HepG2 (cell line): ENCODE data around the gene HLA-DOA. TPM values are rescaled to one million over a fixed set of nuclear protein-coding genes. Genes with fewer than 3 reads are reported as not detected.
A peak's percentile ranks its signal among the peaks of the same experiment; 100 is the strongest.

ENCODE experiments used
- ATAC-seq: fragments of 200-7000 bp; cut with Tn5 transposase; 3 replicates; pipeline ENCODE4 v1.9.1; 2020; ENCODE audit warnings: mild to moderate bottlenecking, moderate library complexity
- BruUV-seq: library from RNA; stranded (reverse); fragments of 400-500 nt; replicated peaks from 2 replicates; lab custom pipeline; 2021; lab: Mats Ljungman, UMichigan
- CTCF ChIA-PET: fragments of 300-600 bp; formaldehyde crosslinking; extraction: SDS; loops from one replicate; lab custom pipeline; 2021; ENCODE audit warnings: low total read pairs, inconsistent platforms, low intra/inter-chr PET ratio; lab: Yijun Ruan, JAX
- POLR2A ChIA-PET: fragments of 350-600 bp; sonication (Branson Sonifier 250); formaldehyde crosslinking; loops from one replicate; lab custom pipeline; 2020; ENCODE audit warnings: antibody characterized with exemption, inconsistent platforms; lab: Yijun Ruan, JAX
- DNase-seq: peaks from one replicate; pipeline ENCODE4 v3.0.0-alpha.2; 2015; ENCODE audit warnings: low spot score
- FAIRE-seq: peaks from 3 replicates; lab custom pipeline; 2011; peaks lifted over from hg19 to GRCh38; lab: Jason Lieb, UNC
- H2AFZ ChIP-seq: one replicate; pipeline ENCODE4 v1.6.1; 2011; ENCODE audit warnings: low read length, inconsistent platforms
- H3K27ac ChIP-seq: fragments of 300-600 bp; 3 replicates; pipeline ENCODE4 v1.8.0; 2011; ENCODE audit warnings: mixed run types, mild to moderate bottlenecking, mixed read lengths, low read length, inconsistent platforms; ENCODE audit not compliant: insufficient read depth; ENCODE audit errors: extremely low read length
- H3K27me3 ChIP-seq, 2 experiments: fragments of 200-600 bp in 1 of 2; 2 replicates in 1 of 2; 3 replicates in 1 of 2; pipeline versions ENCODE4 v1.6.0 to v1.8.0; 2011; ENCODE audit warnings: low read length in 2 of 2, mild to moderate bottlenecking in 2 of 2, moderate library complexity in 2 of 2, inconsistent platforms in 1 of 2; ENCODE audit not compliant: insufficient read depth in 2 of 2, control insufficient read depth in 1 of 2
- H3K36me3 ChIP-seq, 2 experiments: fragments of 200-600 bp in 1 of 2; replicated peaks in 1 of 2; 2 replicates in 1 of 2; 3 replicates in 1 of 2; pipeline versions ENCODE4 v1.5.1 to v1.8.0; 2011; ENCODE audit warnings: low read length in 2 of 2, inconsistent platforms in 1 of 2; ENCODE audit not compliant: insufficient read depth in 2 of 2, control insufficient read depth in 1 of 2
- H3K4me1 ChIP-seq: 2 replicates; pipeline ENCODE4 v1.5.1; 2012; ENCODE audit warnings: low read length, inconsistent platforms; ENCODE audit not compliant: insufficient read depth
- H3K4me2 ChIP-seq: 2 replicates; pipeline ENCODE4 v1.6.0; 2011; ENCODE audit warnings: low read depth, low read length, inconsistent platforms
- H3K4me3 ChIP-seq, 3 experiments: fragments of 200-600 bp in 1 of 3; sonication (generic), shearing (Covaris generic) in 1 of 3; replicated peaks in 1 of 3; 2 replicates each; pipeline ENCODE4 v1.5.1; 2011 to 2016; ENCODE audit warnings: low read length in 3 of 3, inconsistent platforms in 2 of 3, low read depth in 2 of 3, mild to moderate bottlenecking in 2 of 3, control low read depth in 1 of 3, mixed read lengths in 1 of 3; ENCODE audit not compliant: insufficient read depth in 1 of 3
- H3K79me2 ChIP-seq: one replicate; pipeline ENCODE4 v1.6.1; 2011; ENCODE audit warnings: low read length, inconsistent platforms; ENCODE audit not compliant: insufficient read depth
- H3K9ac ChIP-seq: 2 replicates; pipeline ENCODE4 v1.6.0; 2011; ENCODE audit warnings: mild to moderate bottlenecking, low read depth, low read length, inconsistent platforms; ENCODE audit not compliant: insufficient read depth
- H3K9me3 ChIP-seq: 2 replicates; pipeline ENCODE4 v1.5.1; 2012; ENCODE audit warnings: mild to moderate bottlenecking, low read length
- H4K20me1 ChIP-seq: 2 replicates; pipeline ENCODE4 v1.6.0; 2011; ENCODE audit warnings: inconsistent platforms, mild to moderate bottlenecking, low read length, moderate library complexity; ENCODE audit not compliant: insufficient read depth
- RORA ChIP-seq: sonication (generic); formaldehyde crosslinking; IDR thresholded peaks from 2 replicates; pipeline ENCODE4 v1.5.0; 2020; ENCODE audit warnings: mild to moderate bottlenecking, missing genetic modification reagents, moderate library complexity
- SIX1 ChIP-seq: sonication (generic); formaldehyde crosslinking; IDR thresholded peaks from 2 replicates; pipeline ENCODE4 v1.4.0; 2020; ENCODE audit warnings: missing genetic modification reagents, borderline replicate concordance
- ZNF614 ChIP-seq: IDR thresholded peaks from 2 replicates; pipeline ENCODE4 v1.6.1; 2018; ENCODE audit warnings: missing biosample characterization, missing genetic modification reagents, inconsistent platforms, borderline replicate concordance
- WGBS: methylation state at CpG from one replicate; pipeline ENCODE4 v1.1.6; 2017; ENCODE audit warnings: low lambda C conversion rate; 5-methylcytosine and 5-hydroxymethylcytosine counted together
- in situ Hi-C: cut with HindIII; loops from 2 replicates; pipeline ENCODE4 v1.10.0; 2017; ENCODE audit warnings: low pct_unique_long_range_greater_than_20kb; ENCODE audit not compliant: extremely low pct_ligation_motif_present
- intact Hi-C: fragments of 100-400 bp; cut with micrococcal nuclease; formaldehyde crosslinking; loops from one replicate; pipeline ENCODE4 v1.10.0; 2022; ENCODE audit not compliant: unreplicated experiment
- polyA plus RNA-seq, 8 experiments: library from polyadenylated mRNA; depleted of rRNA in 3 of 8; stranded (reverse) in 7 of 8; unstranded in 1 of 8; fragments of >200 nt; fragmentation: Illumina TruSeq in 4 of 8; extraction: Trizol in 4 of 8; gene quantifications; 2 replicates each; pipeline versions ENCODE4 v1.2.1 to v1.2.3, GENCODE V29; 2011 to 2016; ENCODE audit warnings: low read depth in 4 of 8, missing spikeins in 1 of 8, mixed read lengths in 1 of 8; ENCODE audit not compliant: insufficient read depth in 1 of 8
- total RNA-seq, 5 experiments: library from RNA; depleted of rRNA; stranded (reverse); fragments of >200 nt; fragmentation: Illumina TruSeq; extraction: Trizol; gene quantifications; 2 replicates each; pipeline ENCODE4 v1.2.3, GENCODE V29; 2016; ENCODE audit warnings: low read depth in 1 of 5

Gene HLA-DOA
- total and polyA plus RNA-seq, 2 of the 13 experiments (the other 11 are each of a cell fraction or from before 2014, with no cell fraction given), result 0.03 to 0.09 TPM

DNA sequence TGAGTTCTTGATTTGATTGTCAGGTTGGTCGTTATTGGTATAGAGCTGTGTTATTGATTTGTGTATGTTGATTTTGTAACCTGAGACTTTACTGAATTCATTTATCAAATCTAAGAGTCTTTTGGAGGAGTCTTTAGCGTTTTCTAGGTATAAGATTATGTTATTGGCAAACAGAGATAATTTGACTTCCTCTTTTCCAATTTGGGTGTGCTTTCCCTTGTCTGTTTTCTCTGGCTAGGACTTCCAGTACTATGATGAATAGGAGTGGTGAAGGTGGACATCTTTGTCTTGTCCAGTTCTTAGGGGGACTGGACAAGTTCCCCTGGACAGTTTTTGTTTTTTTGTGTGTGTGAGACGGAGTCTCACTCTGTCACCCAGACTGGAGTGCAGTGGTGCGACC, 17.4 kb downstream of the HLA-DOA start:
- POLR2A ChIA-PET, result no interaction called here
- Histone ChIP-seq H2AFZ (no peak overlapping the region), H3K4me2 (no peak overlapping the region), H3K79me2 (no peaks in the 10 kb centered on the region), H3K36me3 (no peaks in the 10 kb centered on the region), H3K9me3 (no peaks in the 10 kb centered on the region), H3K4me3 (no peak overlapping the region), H3K4me1 (no peaks in the 10 kb centered on the region), H3K27me3 (peaks cover 0 to 6% of the 10 kb centered on the region in 2 experiments; a peak in 1 of 5 replicates), H3K9ac (no peak overlapping the region), H4K20me1 (no peaks in the 10 kb centered on the region), H3K27ac (no peak overlapping the region)
- no TSS peak for BruUV-seq
- no peak for ATAC-seq
- WGBS, result 0% methylated on average over 4 of the region's 4 CpGs
- intact Hi-C loops (no loop called here), in situ Hi-C loops (no loop called here)
- CTCF ChIA-PET, result no interaction called here
- no peak for FAIRE-seq
- DNase-seq, result no peak
- no peak for TF ChIP-seq RORA (CRISPR knock-in tag)
- 0 out of 2 replicates have a peak, but pooled peaks have one; percentile 15 for TF ChIP-seq SIX1 (CRISPR knock-in tag)

DNA sequence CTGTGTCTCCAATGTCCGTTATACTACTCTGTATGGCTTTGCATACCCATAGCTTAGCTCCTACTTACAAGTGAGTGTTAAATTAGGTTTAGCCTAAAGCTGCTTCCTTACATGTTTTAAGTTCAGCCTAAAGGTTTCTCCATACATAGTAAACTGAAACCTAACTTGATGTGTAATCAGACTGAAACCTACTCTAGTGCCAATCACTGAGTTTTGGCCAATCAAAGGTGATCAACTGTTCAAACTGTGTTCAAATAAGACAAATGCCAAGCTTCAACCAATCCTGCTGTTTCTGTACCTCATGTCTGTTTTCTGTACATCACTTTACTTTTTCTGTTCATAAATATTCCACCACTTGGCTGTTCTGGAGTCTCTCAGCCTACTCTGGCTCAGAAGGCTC, 20.0 kb downstream of the HLA-DOA start:
- 9% methylated on average over 1 of the region's 1 CpG for WGBS

More for the DNA sequence above, 20.0 kb downstream of the HLA-DOA start:
- ATAC-seq, result no peak
- FAIRE-seq, result peak; percentile 54
- intact Hi-C loops (no loop called here), in situ Hi-C loops (no loop called here)
- Histone ChIP-seq H3K4me3 (no peak overlapping the region), H3K79me2 (no peaks in the 10 kb centered on the region), H3K4me2 (no peak overlapping the region), H3K9ac (no peak overlapping the region), H3K4me1 (no peaks in the 10 kb centered on the region), H3K27ac (no peak overlapping the region), H2AFZ (no peak overlapping the region), H3K27me3 (peaks cover 0 to 12% of the 10 kb centered on the region in 2 experiments; a peak in 2 of 5 replicates), H4K20me1 (no peaks in the 10 kb centered on the region), H3K9me3 (no peaks in the 10 kb centered on the region), H3K36me3 (no peaks in the 10 kb centered on the region)
- ChIA-PET CTCF (no interaction called here), POLR2A (interaction anchor here (1.0 to 2.9 kb wide), 2 partner anchors 18 to 95 kb away, joined by 5 to 8 read pairs; no protein-coding TSS in a partner anchor)
- TF ChIP-seq ZNF614 (CRISPR knock-in tag), result no peak
- no peak for DNase-seq
- no TSS peak for BruUV-seq
